Osteoblast (primary cell): Measurements from ENCODE around the gene ELMO1. TPM values are rescaled to one million over a fixed set of nuclear protein-coding genes. Genes with fewer than 3 reads are reported as not detected.

Experiments
- DNase-seq: peaks from one replicate; pipeline ENCODE4 v3.0.0; 2011; ENCODE audit warnings: low spot score, mixed read lengths; ENCODE audit not compliant: insufficient read length; ENCODE audit errors: missing footprints
- H2AFZ ChIP-seq: 2 replicates; pipeline ENCODE4 v1.6.0; 2011; ENCODE audit warnings: mild to moderate bottlenecking, low read length
- H3K27ac ChIP-seq: 2 replicates; pipeline ENCODE4 v1.5.1; 2011; ENCODE audit warnings: mild to moderate bottlenecking, low read depth, low read length, moderate library complexity
- H3K27me3 ChIP-seq: 2 replicates; pipeline ENCODE4 v1.6.0; 2012; ENCODE audit warnings: mild to moderate bottlenecking, control low read depth, inconsistent platforms, low read length, moderate library complexity; ENCODE audit not compliant: insufficient read depth
- H3K36me3 ChIP-seq: 2 replicates; pipeline ENCODE4 v1.5.1; 2011; ENCODE audit warnings: mild to moderate bottlenecking, low read length, control low read depth, moderate library complexity; ENCODE audit not compliant: insufficient read depth
- H3K4me1 ChIP-seq: 2 replicates; pipeline ENCODE4 v1.5.1; 2011; ENCODE audit warnings: mild to moderate bottlenecking, low read length, control low read depth, moderate library complexity; ENCODE audit not compliant: insufficient read depth
- H3K4me2 ChIP-seq: 2 replicates; pipeline ENCODE4 v1.6.0; 2011; ENCODE audit warnings: mild to moderate bottlenecking, low read length; ENCODE audit not compliant: insufficient read depth
- H3K4me3 ChIP-seq: fragments of 200-600 bp; sonication (generic); 3 replicates; pipeline ENCODE4 v1.5.1; 2012; ENCODE audit warnings: mild to moderate bottlenecking, low read length, inconsistent platforms; ENCODE audit not compliant: insufficient read depth
- H3K79me2 ChIP-seq: 2 replicates; pipeline ENCODE4 v1.6.0; 2012; ENCODE audit warnings: mild to moderate bottlenecking, low read length, control low read depth, inconsistent platforms; ENCODE audit not compliant: insufficient read depth
- H3K9me3 ChIP-seq: 2 replicates; pipeline ENCODE4 v1.5.1; 2011; ENCODE audit warnings: low read depth, low read length, control low read depth
- H4K20me1 ChIP-seq: 2 replicates; pipeline ENCODE4 v1.6.0; 2012; ENCODE audit warnings: mild to moderate bottlenecking, low read length, control low read depth; ENCODE audit not compliant: insufficient read depth
- total RNA-seq: library from RNA; depleted of rRNA; stranded (reverse); fragments of >200 nt; gene quantifications from 2 replicates; pipeline ENCODE4 v1.2.3, GENCODE V29; 2012
- TF ChIP-seq, protein P1 (sequence below): IDR thresholded peaks from 2 replicates; pipeline ENCODE4 v1.5.1; 2011; ENCODE audit warnings: mild to moderate bottlenecking, low read depth, low read length, moderate library complexity; ENCODE audit errors: extremely low read depth

Gene ELMO1
- total RNA-seq, 1 donor = 2.2 TPM

DNA sequence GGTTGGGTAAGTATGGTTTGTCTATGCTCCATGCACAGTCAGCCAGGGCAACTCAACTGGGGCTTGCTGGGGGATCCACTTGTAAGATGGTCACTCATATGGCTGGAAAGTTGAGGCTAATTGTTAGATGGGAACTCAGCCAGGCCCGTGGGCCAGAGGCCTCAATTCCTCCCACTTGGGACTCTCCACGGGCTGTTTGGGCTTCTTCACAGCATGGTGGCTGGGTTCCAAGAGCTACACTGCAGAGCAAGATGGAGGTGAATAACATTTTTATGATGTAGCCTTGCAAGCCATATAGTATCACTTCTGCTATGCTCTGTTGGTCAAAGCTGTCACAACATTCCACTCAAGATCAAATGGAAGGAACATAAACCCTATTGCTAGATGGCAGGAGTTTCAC, 39.2 kb downstream of the ELMO1 start:
- TF ChIP-seq, protein P1, sequence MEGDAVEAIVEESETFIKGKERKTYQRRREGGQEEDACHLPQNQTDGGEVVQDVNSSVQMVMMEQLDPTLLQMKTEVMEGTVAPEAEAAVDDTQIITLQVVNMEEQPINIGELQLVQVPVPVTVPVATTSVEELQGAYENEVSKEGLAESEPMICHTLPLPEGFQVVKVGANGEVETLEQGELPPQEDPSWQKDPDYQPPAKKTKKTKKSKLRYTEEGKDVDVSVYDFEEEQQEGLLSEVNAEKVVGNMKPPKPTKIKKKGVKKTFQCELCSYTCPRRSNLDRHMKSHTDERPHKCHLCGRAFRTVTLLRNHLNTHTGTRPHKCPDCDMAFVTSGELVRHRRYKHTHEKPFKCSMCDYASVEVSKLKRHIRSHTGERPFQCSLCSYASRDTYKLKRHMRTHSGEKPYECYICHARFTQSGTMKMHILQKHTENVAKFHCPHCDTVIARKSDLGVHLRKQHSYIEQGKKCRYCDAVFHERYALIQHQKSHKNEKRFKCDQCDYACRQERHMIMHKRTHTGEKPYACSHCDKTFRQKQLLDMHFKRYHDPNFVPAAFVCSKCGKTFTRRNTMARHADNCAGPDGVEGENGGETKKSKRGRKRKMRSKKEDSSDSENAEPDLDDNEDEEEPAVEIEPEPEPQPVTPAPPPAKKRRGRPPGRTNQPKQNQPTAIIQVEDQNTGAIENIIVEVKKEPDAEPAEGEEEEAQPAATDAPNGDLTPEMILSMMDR = no peak
- Histone ChIP-seq H2AFZ (no peak overlapping the region), H3K27ac (no peak overlapping the region), H3K4me1 (no peaks in the 10 kb centered on the region), H3K9me3 (peaks cover 3% of the 10 kb centered on the region), H3K79me2 (no peaks in the 10 kb centered on the region), H3K4me3 (no peak overlapping the region), H3K27me3 (no peaks in the 10 kb centered on the region), H3K4me2 (no peak overlapping the region), H3K36me3 (no peaks in the 10 kb centered on the region), H4K20me1 (no peaks in the 10 kb centered on the region)
- no peak for DNase-seq

DNA sequence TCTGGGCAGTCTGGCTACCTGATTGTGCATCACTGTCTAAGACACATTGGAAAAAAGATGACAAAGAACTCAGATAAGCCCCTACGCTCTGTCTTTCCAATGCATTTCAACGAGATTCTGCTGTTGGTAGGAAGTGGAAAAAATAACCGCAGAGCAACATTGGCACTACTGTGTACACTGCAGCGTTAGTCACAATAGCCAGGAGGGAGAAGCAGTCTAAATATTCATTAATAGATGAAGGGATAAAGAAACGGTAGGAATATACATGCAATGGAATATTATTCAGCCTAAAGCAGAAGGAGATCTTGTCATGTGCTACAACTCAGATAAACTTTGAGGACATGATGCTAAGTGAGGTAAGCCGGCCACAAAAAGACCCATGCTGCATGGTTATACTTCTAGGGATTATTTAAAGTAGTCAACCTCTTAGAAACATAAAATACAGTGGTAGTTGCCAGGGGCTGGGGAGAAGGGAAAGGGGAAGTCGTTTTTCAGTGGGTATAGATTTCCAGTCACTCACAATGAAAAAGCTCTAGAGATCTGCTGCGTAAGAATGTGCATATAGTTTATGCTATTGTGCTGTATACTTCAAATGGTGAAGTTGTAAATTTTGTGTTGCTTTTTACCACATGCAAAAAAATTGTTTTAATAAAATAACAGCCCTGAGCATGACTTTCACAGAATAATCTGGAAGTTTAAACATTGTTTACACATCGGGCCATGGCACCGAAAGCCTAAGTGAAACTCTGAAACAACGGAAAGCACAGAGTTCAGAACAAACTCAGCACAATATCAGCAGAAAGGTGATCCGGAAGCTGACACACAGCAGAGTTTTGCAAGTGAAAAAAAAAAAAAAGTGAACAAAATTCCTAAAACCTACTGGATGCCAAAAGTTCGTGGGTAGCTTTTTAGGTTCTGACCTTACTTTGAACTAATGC, 40.1 kb downstream of the ELMO1 start:
- H3K4me1 ChIP-seq = no peaks in the 10 kb centered on the region
- no peak overlapping the region for H3K27ac ChIP-seq
- no peak overlapping the region for H2AFZ ChIP-seq
- no peak overlapping the region for H3K4me2 ChIP-seq
- H3K79me2 ChIP-seq = no peaks in the 10 kb centered on the region
- no peak for DNase-seq
- H3K4me3 ChIP-seq = no peak overlapping the region
- H4K20me1 ChIP-seq = no peaks in the 10 kb centered on the region
- TF ChIP-seq, protein P1 = no peak
- H3K27me3 ChIP-seq = no peaks in the 10 kb centered on the region
- H3K9me3 ChIP-seq = peaks cover 5% of the 10 kb centered on the region
- no peaks in the 10 kb centered on the region for H3K36me3 ChIP-seq

DNA sequence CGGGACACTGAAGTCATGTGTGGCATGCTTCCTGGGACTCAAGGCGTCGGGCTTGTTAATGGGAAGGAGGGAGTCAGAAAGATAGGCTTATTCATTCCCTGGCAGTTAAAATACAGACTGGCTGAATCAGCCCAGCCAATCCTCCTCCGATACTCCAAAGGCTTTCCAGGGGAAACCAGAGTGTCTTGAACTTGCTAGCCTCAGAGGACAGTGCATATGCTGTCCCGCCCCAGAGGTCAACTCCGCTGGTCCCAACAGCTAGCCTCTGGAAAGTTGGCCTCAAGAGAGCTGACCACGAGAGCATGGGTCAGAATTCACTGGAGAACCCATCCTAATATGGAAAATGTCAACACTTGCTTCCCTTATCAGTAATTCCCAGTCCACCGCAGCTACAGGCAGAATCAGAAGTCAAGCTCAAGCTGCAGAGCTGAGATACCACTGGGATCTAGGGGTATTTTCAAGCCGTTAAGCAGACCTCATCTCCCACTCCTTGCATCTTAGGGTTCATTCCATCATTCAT, 43.0 kb downstream of the ELMO1 start:
- H3K4me2 ChIP-seq = no peak overlapping the region
- H3K27ac ChIP-seq = no peak overlapping the region
- H3K79me2 ChIP-seq = no peaks in the 10 kb centered on the region
- no peaks in the 10 kb centered on the region for H4K20me1 ChIP-seq
- no peaks in the 10 kb centered on the region for H3K36me3 ChIP-seq
- DNase-seq = no peak
- no peaks in the 10 kb centered on the region for H3K4me1 ChIP-seq
- H3K9me3 ChIP-seq = peaks cover 5% of the 10 kb centered on the region
- TF ChIP-seq, protein P1 = no peak
- no peaks in the 10 kb centered on the region for H3K27me3 ChIP-seq
- no peak overlapping the region for H2AFZ ChIP-seq
- H3K4me3 ChIP-seq = no peak overlapping the region

DNA sequence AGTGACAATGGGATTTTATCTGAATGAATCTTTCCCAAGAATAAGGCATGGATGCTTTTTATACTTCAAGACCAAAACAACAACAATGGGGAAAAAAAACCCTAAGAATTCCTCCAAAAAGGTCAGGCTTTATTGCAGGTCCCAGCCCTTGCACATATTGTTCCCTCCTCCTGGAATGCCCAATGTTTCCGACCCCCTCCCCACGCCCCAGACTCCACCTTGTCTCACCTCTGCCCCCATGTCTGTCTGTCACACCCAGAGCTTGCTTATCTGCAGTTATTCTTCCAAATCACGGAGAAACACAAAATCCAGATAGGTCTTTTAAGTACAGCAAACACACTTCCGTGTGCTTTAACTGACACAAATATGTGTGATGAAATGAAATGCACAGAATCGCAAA, 43.5 kb downstream of the ELMO1 start:
- no peaks in the 10 kb centered on the region for H3K27me3 ChIP-seq
- H3K36me3 ChIP-seq = no peaks in the 10 kb centered on the region
- H3K4me3 ChIP-seq = no peak overlapping the region
- H3K9me3 ChIP-seq = peaks cover 5% of the 10 kb centered on the region
- no peaks in the 10 kb centered on the region for H4K20me1 ChIP-seq
- no peak for DNase-seq
- no peaks in the 10 kb centered on the region for H3K79me2 ChIP-seq
- TF ChIP-seq, protein P1 = no peak
- H2AFZ ChIP-seq = no peak overlapping the region
- no peak overlapping the region for H3K4me2 ChIP-seq
- no peaks in the 10 kb centered on the region for H3K4me1 ChIP-seq
- no peak overlapping the region for H3K27ac ChIP-seq
